Measurements from ENCODE around the gene ARMH1. TPM values are rescaled to one million over a fixed set of nuclear protein-coding genes. Genes with fewer than 3 reads are reported as not detected.

The ARMH1 gene
- under 1 TPM; 0.26 to 0.75 (median 0.54) TPM for total RNA-seq

DNA sequence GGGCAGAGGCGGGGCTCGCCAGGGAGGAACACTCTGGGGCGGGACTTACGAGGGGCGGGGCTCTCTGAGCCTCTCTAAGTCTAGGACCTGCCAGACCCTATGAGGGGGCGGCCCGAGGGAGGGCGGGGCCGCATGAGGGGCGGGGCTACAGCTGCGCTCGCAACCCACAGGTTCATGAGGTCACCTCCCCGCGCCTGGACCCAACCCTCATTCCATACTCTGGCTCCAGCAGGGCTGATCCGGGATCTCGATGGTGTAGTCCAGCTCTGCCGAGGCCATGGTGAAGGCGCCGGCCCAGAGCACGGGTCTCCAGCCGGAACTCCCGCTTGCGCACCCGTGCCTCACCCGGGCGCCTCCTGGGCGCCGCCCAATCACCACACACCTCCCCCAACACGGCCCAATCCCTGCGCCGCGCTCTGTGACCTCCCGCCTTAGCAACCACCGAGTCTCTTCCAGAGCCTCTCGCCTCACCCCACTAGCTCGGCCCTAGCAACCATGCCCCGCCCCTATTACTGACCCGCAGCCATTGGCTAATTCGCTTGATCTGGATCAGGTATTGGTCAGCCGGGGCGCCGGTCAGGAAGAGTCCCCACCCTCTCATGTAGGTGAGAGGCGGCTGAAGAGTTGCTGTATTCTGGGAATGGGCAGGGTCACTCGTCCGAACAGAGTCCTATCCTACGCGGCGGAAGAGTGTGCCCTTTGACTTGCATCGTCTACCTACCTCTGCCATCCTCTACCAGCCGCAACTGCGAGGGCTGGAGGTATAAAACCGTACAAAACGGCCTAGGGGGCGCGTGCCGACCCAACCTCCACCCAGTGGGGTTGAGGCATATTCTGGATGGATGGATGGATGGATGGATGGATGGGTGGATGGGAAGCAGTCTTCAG, at the start of gene ARMH1, which contains the start of gene TMEM53:
Gene ARMH1 (plus strand): TSS at position 602 of the 888 bp plus-strand sequence. CDS start 14,984 bp downstream, outside the sequence.
Gene TMEM53 (minus strand): TSS at position 369 of the 888 bp plus-strand sequence. CDS start 90 bp downstream, at position 279.
- intact Hi-C loops (cut with DNase I): no loop called here
- WGBS: 6% methylated on average over 13 of the region's 56 CpGs

DNA sequence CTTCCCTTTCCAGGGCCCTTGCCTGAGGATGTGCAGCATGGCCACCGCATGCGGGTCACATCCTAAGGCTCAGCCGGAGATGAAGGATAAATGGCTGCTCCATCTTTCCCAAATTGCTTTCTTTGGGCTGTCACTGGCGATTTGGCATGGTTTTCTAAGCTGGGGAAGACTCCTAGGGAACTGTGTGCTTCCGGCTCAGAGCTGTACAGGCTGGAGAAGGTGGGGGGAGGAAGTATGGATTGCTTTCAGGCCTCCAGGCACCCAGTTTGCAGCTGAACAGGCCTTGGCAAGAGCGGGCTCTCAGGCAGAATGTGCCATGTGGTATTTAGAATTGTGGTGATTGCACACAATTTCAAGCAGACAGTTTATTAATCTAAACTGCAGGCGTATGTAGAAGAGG, 49.2 kb upstream of the ARMH1 start:
- no peaks in the 10 kb centered on the region for H3K4me1 ChIP-seq
- no peaks in the 10 kb centered on the region for H3K27me3 ChIP-seq
- H3K9me3 ChIP-seq: no peaks in the 10 kb centered on the region
- intact Hi-C loops (cut with DNase I): no loop called here
- H3K27ac ChIP-seq (replicated peaks in 1 of 4): no peak overlapping the region
- no peaks in the 10 kb centered on the region for H3K36me3 ChIP-seq
- WGBS: 88% methylated on average over 4 of the region's 7 CpGs
- H3K4me3 ChIP-seq: no peak overlapping the region
- DNase-seq (ENCODE audit: extremely low spot score): no peak
- TF ChIP-seq, protein P1, sequence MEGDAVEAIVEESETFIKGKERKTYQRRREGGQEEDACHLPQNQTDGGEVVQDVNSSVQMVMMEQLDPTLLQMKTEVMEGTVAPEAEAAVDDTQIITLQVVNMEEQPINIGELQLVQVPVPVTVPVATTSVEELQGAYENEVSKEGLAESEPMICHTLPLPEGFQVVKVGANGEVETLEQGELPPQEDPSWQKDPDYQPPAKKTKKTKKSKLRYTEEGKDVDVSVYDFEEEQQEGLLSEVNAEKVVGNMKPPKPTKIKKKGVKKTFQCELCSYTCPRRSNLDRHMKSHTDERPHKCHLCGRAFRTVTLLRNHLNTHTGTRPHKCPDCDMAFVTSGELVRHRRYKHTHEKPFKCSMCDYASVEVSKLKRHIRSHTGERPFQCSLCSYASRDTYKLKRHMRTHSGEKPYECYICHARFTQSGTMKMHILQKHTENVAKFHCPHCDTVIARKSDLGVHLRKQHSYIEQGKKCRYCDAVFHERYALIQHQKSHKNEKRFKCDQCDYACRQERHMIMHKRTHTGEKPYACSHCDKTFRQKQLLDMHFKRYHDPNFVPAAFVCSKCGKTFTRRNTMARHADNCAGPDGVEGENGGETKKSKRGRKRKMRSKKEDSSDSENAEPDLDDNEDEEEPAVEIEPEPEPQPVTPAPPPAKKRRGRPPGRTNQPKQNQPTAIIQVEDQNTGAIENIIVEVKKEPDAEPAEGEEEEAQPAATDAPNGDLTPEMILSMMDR (IDR thresholded peaks at IDR 0.05): no peak
- no peak for TF ChIP-seq POLR2AphosphoS5 (IDR thresholded peaks at IDR 0.05)
- TF ChIP-seq POLR2A (IDR thresholded peaks at IDR 0.05; ENCODE audit: low read depth): no peak
- no peak for TF ChIP-seq EP300 (IDR thresholded peaks at IDR 0.05)

More for the DNA sequence above, at the start of gene ARMH1, which contains the start of gene TMEM53:
- Histone ChIP-seq H3K36me3 (no peaks in the 10 kb centered on the region), H3K9me3 (no peaks in the 10 kb centered on the region), H3K27me3 (no peaks in the 10 kb centered on the region), H3K4me3 (peak within 1 kb of the TSS; percentile 62 to 84 (median 72)), H3K27ac (replicated peaks in 1 of 4) (peak within 1 kb of the TSS; percentile 90 to 96 (median 94)), H3K4me1 (peaks cover 29 to 61% (median 51%) of the 10 kb centered on the region in 4 donors)
- peak; percentile 100 for DNase-seq (ENCODE audit: extremely low spot score)
- TF ChIP-seq, protein P1 (IDR thresholded peaks at IDR 0.05): no peak
- no peak for TF ChIP-seq EP300 (IDR thresholded peaks at IDR 0.05)
- no peak for TF ChIP-seq POLR2A (IDR thresholded peaks at IDR 0.05; ENCODE audit: low read depth)
- peak; percentile 54 to 90 for TF ChIP-seq POLR2AphosphoS5 (IDR thresholded peaks at IDR 0.05)

DNA sequence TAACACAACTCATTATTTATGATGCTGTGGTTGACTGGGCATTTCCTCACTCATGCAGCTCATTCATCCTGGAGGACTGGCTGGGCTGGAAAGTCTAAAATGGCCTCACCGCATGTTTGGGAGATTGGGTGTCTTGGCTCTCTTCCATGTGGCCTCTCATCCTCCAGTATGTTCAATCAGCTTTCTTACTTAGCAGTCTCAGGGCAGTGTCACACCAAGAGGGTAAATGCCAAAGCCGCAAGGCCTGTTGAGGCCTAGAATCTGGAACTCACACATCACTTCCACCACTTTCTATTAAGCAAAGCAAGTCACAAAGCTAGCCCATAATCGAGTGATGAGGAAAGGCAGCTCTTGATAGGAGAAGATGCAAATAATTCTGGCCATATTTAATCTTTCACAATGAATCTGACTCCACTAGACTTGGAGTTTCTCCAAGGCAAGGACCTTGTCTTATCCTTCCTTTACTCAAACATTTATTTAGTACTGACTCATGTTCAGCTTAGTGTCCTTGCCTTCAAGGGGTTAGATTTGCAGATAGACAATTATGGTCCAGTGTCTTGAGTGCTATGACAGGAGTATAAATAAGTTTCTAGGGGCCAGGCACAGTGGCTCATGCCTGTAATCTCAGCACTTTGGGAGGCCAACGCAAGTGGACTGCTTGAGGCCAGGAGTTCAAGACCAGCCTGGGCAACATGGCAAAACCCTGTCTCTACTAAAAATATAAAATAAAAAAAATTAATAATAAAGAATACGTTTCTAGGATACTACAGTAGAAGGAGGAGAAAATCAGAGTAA, 45.4 kb upstream of the ARMH1 start:
- WGBS: 91% methylated on average over 5 of the region's 5 CpGs

DNA sequence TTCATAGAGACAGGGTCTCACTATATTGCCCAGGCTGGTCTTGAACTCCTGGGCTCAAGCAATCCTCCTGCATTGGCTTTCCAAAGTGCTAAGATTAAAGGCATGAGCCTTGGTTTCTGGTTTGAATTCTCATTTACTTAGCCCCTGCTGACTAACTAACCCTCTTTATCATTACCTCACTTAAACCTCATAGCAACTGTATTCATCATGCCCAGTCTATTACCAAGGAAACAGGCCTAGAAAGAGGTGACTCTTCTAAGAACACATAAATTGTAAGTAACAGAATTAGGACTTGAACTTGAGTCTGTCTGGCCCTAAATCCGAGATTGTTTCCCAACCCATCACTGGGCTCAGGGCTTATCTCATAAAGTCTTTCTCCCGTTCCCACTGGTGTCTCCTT, 44.4 kb upstream of the ARMH1 start:
- no peaks in the 10 kb centered on the region for H3K27me3 ChIP-seq
- no peak for DNase-seq (ENCODE audit: extremely low spot score)
- intact Hi-C loops (cut with DNase I): no loop called here
- H3K9me3 ChIP-seq: no peaks in the 10 kb centered on the region
- H3K4me1 ChIP-seq: peaks cover 23 to 34% (median 33%) of the 10 kb centered on the region in 4 donors
- no peak overlapping the region for H3K27ac ChIP-seq (replicated peaks in 1 of 4)
- peaks cover 0 to 21% (median 14%) of the 10 kb centered on the region in 4 donors for H3K36me3 ChIP-seq
- WGBS: 94% methylated on average over 2 of the region's 2 CpGs
- TF ChIP-seq POLR2A (IDR thresholded peaks at IDR 0.05; ENCODE audit: low read depth) (no peak), POLR2AphosphoS5 (IDR thresholded peaks at IDR 0.05) (no peak), EP300 (IDR thresholded peaks at IDR 0.05) (no peak)
- TF ChIP-seq, protein P1 (IDR thresholded peaks at IDR 0.05): no peak
- H3K4me3 ChIP-seq: no peak overlapping the region

More for the DNA sequence above, 45.4 kb upstream of the ARMH1 start:
- peaks cover 22 to 24% (median 24%) of the 10 kb centered on the region in 4 donors for H3K4me1 ChIP-seq
- no peak overlapping the region for H3K27ac ChIP-seq (replicated peaks in 1 of 4)
- H3K36me3 ChIP-seq: peaks cover 0 to 11% (median 5%) of the 10 kb centered on the region in 4 donors
- no peaks in the 10 kb centered on the region for H3K27me3 ChIP-seq
- no peak overlapping the region for H3K4me3 ChIP-seq
- intact Hi-C loops (cut with DNase I): no loop called here
- TF ChIP-seq POLR2AphosphoS5 (IDR thresholded peaks at IDR 0.05) (no peak), EP300 (IDR thresholded peaks at IDR 0.05) (no peak), POLR2A (IDR thresholded peaks at IDR 0.05; ENCODE audit: low read depth) (no peak)
- TF ChIP-seq, protein P1 (IDR thresholded peaks at IDR 0.05): no peak
- H3K9me3 ChIP-seq: no peaks in the 10 kb centered on the region
- no peak for DNase-seq (ENCODE audit: extremely low spot score)
